SU-DHL-6 (cell line): ENCODE results near the gene EVI5L.

Experiments used
- H2AFZ ChIP-seq: fragments of 200-600 bp; sonication (generic); 2 replicates; pipeline ENCODE4 v1.6.1; 2014; ENCODE audit warnings: low read depth, mild to moderate bottlenecking, moderate library complexity, mixed read lengths, antibody characterized with exemption, low read length; ENCODE audit not compliant: severe bottlenecking
- H3F3A ChIP-seq: fragments of 200-600 bp; shearing (Covaris generic); 2 replicates; pipeline ENCODE4 v1.6.0; 2016; ENCODE audit warnings: antibody characterized with exemption, mild to moderate bottlenecking; ENCODE audit not compliant: insufficient read depth
- H3K27ac ChIP-seq: fragments of 200-600 bp; sonication (generic); 2 replicates; pipeline ENCODE4 v1.5.1; 2016; ENCODE audit warnings: low read depth, mild to moderate bottlenecking, low read length, moderate library complexity, mixed read lengths
- H3K27me3 ChIP-seq: fragments of 200-600 bp; sonication (generic), shearing (Covaris generic); 2 replicates; pipeline ENCODE4 v1.6.0; 2014; ENCODE audit warnings: mild to moderate bottlenecking, low read length
- H3K36me3 ChIP-seq: fragments of 200-600 bp; sonication (generic); 2 replicates; pipeline ENCODE4 v1.6.1; 2014; ENCODE audit warnings: mild to moderate bottlenecking, low read length, mixed read lengths
- H3K4me2 ChIP-seq: fragments of 300-600, 200-600 bp; shearing (Covaris generic), sonication (generic); 2 replicates; pipeline ENCODE4 v1.6.0; 2014; ENCODE audit warnings: low read length, low read depth, mild to moderate bottlenecking; ENCODE audit not compliant: poor library complexity, severe bottlenecking
- H3K4me3 ChIP-seq: fragments of 200-600 bp; sonication (generic); 2 replicates; pipeline ENCODE4 v1.5.1; 2014; ENCODE audit warnings: antibody characterized with exemption, low read length, mild to moderate bottlenecking, mixed read lengths; ENCODE audit not compliant: insufficient read depth, poor library complexity, severe bottlenecking
- H3K79me2 ChIP-seq: fragments of 200-600 bp; sonication (generic); 2 replicates; pipeline ENCODE4 v1.6.1; 2014; ENCODE audit warnings: mild to moderate bottlenecking, low read length, moderate library complexity; ENCODE audit not compliant: insufficient read depth
- H3K9ac ChIP-seq: fragments of 200-600 bp; sonication (generic); 2 replicates; pipeline ENCODE4 v1.7.0; 2014; ENCODE audit warnings: mild to moderate bottlenecking, low read length
- H3K9me2 ChIP-seq: fragments of 200-600 bp; sonication (generic); replicated peaks from 2 replicates; pipeline ENCODE4 v1.6.1; 2014; ENCODE audit warnings: low read length; ENCODE audit not compliant: insufficient read depth
- H3K9me3 ChIP-seq: fragments of 200-600 bp; sonication (generic); 2 replicates; pipeline ENCODE4 v1.6.1; 2014; ENCODE audit warnings: low read length, mixed read lengths; ENCODE audit not compliant: insufficient read depth
- H4K20me1 ChIP-seq: fragments of 200-600 bp; sonication (generic); 2 replicates; pipeline ENCODE4 v1.6.1; 2014; ENCODE audit warnings: low read depth, mild to moderate bottlenecking, antibody characterized with exemption, low read length, moderate library complexity, mixed read lengths
- CTCF ChIP-seq: fragments of 200-600 bp; sonication (generic); IDR thresholded peaks from one replicate; pipeline ENCODE4 v1.5.1; 2017; ENCODE audit warnings: antibody characterized with exemption, mild to moderate bottlenecking, low read length, moderate library complexity; ENCODE audit not compliant: insufficient read depth, poor library complexity, severe bottlenecking
- EZH2phosphoT487 ChIP-seq: fragments of 200-600 bp; sonication (generic), shearing (Covaris generic); conservative IDR thresholded peaks from 2 replicates; pipeline ENCODE4 v1.6.1; 2018; ENCODE audit warnings: mild to moderate bottlenecking, antibody characterized with exemption, low read length, moderate library complexity, mixed read lengths

Gene EVI5L

GRCh38 chr19:7912697-7913564 lies 82.9 kb downstream of the EVI5L start:
- no peak overlapping the region for H3K9ac ChIP-seq
- no peak overlapping the region for H3K4me3 ChIP-seq
- TF ChIP-seq CTCF, result no peak
- no peak for TF ChIP-seq EZH2phosphoT487
- no peak overlapping the region for H3K4me2 ChIP-seq
- H3K36me3 ChIP-seq, result no peaks in the 10 kb centered on the region
- H3K9me3 ChIP-seq, result no peaks in the 10 kb centered on the region
- peaks cover 4% of the 10 kb centered on the region; the same call in 1 of the 2 replicates for H3K79me2 ChIP-seq
- H3F3A ChIP-seq, result 0 out of 2 replicates have a peak, but pooled peaks cover 3% of the 10 kb centered on the region
- H3K27ac ChIP-seq, result no peak overlapping the region
- H3K9me2 ChIP-seq, result no peaks in the 10 kb centered on the region
- H3K27me3 ChIP-seq, result no peaks in the 10 kb centered on the region
- H2AFZ ChIP-seq, result no peak overlapping the region
- H4K20me1 ChIP-seq, result no peaks in the 10 kb centered on the region

- H3K36me3 ChIP-seq, result no peaks in the 10 kb centered on the region
- no peak overlapping the region for H3K4me3 ChIP-seq
- TF ChIP-seq EZH2phosphoT487 (no peak), CTCF (no peak)
- H3K79me2 ChIP-seq, result no peaks in the 10 kb centered on the region; the same call in 1 of the 2 replicates
- no peak overlapping the region for H3K4me2 ChIP-seq
- no peak overlapping the region for H3K9ac ChIP-seq
- H4K20me1 ChIP-seq, result no peaks in the 10 kb centered on the region
- H2AFZ ChIP-seq, result no peak overlapping the region
- no peaks in the 10 kb centered on the region for H3K9me2 ChIP-seq
- no peaks in the 10 kb centered on the region for H3K9me3 ChIP-seq
- no peak overlapping the region for H3K27ac ChIP-seq
- no peaks in the 10 kb centered on the region for H3K27me3 ChIP-seq
- 0 out of 2 replicates have a peak, but pooled peaks cover 3% of the 10 kb centered on the region for H3F3A ChIP-seq
Measured at GRCh38 chr19:7913652-7914051, 83.6 kb downstream of the EVI5L start.

- TF ChIP-seq CTCF (no peak), EZH2phosphoT487 (no peak)
- no peaks in the 10 kb centered on the region for H4K20me1 ChIP-seq
- no peaks in the 10 kb centered on the region for H3K9me2 ChIP-seq
- no peaks in the 10 kb centered on the region for H3K9me3 ChIP-seq
- no peak overlapping the region for H3K9ac ChIP-seq
- H3K27ac ChIP-seq, result no peak overlapping the region
- H3F3A ChIP-seq, result 0 out of 2 replicates have a peak, but pooled peaks cover 3% of the 10 kb centered on the region
- H3K36me3 ChIP-seq, result no peaks in the 10 kb centered on the region
- H3K27me3 ChIP-seq, result no peaks in the 10 kb centered on the region
- H3K79me2 ChIP-seq, result no peaks in the 10 kb centered on the region
- H3K4me3 ChIP-seq, result no peak overlapping the region
- H3K4me2 ChIP-seq, result no peak overlapping the region
- no peak overlapping the region for H2AFZ ChIP-seq
Measured at GRCh38 chr19:7914099-7914498, 84.1 kb downstream of the EVI5L start.
